HG03378 (cell line): ENCODE measurements around the gene GTPBP4.
"Not testable (repeated sequence)": the region's sequence is repeated elsewhere in the genome, so short reads cannot be mapped to it uniquely, and the experiment has no call there.

Experiments used
- ATAC-seq: cut with Tn5 transposase; IDR thresholded peaks from one replicate; pipeline ENCODE4 v1.9.1; 2021; ENCODE audit warnings: mild to moderate bottlenecking, moderate library complexity; ENCODE audit not compliant: unreplicated experiment

GTPBP4 gene

DNA sequence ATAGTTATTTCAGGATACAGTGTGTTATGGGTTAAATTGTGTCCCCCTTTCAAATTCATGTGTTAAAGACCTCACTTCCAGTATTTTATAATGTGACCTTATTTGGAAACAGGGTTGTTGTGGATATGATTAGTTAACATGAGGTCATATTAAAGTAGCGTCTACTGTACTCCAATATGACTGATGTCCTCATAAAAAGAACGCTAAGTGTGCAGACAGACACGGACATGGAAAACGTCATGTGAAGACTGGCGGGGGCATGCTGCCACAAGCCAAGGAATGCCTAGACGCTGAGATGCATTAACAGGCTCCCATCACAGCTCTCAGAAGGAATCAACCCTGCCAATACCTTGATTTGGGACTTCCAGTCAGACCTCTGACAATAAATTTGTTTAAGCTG lies 66.5 kb downstream of the GTPBP4 start:
- no peak for ATAC-seq

DNA sequence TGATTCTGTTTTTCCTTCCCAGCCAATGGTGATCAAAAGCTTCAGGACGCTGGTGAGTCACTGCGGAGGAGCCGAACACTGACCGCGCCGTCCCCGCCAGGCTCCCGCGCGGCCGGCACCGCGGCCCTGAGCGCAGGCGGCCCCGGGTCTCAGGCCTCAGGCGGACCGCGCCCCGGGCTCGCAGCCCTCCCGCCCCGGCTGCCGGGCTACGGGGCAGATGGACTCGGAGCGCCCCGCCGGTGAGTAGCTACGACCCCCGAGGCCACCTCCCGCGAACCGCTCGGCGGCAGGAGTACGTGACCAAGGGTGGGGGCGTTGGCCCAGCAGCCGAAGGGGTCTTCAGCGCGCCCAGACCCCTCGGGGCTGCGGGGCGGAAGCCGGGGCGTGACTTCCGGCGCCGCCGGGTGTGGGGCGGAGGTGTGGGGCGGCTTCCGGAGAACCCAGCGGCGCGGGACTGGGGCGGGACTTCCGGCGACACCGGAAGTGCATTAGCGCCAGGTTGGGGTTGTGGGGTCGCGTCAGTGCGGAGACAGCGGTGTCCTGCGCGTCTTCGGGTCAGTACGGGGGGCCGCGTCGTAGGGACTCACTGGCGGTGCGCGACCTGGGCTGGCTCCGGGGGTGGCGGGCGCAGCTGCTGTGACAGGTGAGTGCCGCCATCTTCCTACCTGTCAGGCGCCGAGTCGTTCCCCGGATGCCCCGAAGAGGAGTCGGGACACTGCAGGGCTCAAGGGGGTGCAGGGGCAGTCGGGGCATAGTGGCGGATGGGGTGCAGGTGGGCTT lies 68.3 kb downstream of the GTPBP4 start, which contains the start of gene WDR37:
Gene WDR37, plus strand, starts transcription at position 60 of the 780 bp plus-strand sequence. CDS start 15,771 bp downstream, outside the sequence.
- peak; percentile 67 for ATAC-seq

DNA sequence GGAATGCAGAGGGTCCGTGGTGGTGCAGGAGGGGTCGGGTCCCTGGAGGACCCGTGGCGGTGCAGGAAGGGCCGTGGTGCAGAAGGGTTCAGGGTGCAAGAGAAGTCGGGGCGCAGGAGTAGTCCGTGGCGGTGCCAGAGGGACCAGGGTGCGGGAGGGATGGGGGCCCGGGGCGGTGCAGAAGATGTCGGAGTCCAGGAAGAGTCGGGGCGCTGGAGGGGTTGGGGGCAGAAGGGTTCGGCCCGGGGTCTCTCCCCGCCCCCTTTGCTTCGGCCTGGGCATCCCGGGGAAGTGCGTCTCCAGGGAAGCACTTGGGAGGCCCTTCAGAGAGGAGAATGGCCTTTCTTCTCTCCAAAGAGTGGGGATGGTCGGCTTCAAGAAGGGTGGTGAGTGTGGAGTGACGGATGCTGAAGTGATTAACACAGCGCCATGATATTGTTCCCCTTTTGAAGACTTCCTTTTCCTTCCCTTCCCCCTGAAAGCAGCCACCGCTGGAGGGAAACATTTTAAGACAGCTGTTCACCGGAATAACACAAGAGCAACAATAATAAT lies 68.9 kb downstream of the GTPBP4 start:
- ATAC-seq: no peak

GRCh38 chr10:1058017-1058416 lies 69.8 kb downstream of the GTPBP4 start:
- ATAC-seq: no peak

DNA sequence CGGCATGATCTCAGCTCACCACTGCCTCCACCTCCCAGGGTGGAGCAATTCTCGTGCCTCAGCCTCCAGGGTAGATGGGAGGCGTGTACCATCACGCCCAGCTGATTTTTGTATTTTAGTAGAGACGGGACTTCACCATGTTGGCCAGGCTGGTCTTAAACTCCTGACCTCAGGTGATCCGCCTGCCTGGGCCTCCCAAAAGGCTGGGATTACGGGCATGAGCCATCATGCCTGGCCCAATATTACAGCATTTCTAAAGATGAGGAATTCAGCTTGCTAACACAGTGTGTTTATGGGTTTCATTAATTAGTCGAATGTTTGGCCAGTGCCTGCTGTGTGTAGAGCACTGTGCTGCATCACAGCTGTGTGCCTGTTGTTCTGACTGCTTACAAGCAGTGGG lies 71.7 kb downstream of the GTPBP4 start:
- no peak for ATAC-seq

DNA sequence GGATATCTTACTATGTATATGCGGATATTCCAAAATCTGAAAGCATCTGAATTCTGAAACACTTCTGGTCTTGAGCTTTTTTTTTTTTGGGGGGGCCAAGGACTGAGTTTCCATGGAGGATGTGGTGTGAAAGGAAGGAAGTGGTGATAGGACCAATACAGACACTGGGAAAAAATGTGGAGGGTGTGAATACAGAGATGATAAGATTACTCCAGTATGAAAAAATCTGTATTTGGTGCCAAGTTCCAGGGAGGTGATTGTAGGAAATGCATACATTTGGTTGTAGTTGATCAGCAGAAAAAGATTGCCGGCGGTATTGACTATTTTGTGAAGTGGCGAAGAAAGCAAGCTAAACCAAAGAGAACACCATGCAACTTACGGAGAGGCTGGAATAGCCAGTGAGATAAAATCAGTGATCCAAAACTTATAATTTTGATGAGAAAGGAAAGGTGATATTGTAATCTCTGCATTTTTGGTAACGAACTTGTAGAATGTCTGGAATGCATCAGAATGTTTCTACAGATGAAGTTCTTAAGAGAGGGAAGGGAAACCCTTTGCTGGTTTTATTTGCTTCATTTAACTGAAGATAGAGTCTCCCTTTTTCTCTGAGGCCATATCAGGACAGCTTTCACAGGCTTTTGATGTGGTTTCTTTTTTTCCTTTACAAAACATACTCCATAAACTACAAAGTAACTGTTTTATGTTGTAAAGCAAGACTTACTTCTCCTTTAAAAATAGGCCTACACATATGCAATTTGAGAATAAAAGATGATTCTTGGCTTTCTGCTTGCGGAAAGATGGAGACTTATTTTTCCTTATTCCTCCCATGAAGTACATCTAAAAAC lies 73.9 kb downstream of the GTPBP4 start:
- no peak for ATAC-seq

DNA sequence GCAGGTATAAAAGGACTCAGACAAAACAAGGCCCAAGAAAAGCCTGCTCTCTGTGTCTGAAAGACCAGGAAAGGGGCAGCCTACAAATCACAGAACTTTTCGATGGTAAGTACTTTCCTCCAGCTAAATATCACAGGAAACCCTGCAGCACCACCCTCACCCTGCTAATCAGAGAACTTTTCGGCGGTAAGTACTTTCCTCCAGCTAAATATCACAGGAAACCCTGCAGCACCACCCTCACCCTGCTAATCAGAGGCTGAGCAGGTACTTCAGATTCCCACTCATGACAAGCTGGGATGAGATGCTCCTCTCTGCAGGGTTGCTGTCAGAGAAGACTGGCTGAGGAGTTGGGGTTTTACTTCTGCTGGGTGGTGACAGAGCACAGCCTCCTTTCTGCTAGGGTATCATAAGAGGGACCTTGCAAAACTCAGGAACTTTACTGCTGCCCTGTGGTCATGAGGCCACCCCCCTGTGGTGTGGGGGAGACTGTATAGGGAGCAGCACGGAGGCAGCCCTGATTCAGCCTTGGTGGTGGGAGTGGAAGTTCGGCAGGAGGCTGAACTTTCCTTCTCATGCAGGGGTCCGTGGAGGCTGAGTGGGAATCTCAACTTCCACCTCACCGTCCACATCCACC lies 75.1 kb downstream of the GTPBP4 start:
- ATAC-seq: no peak

- ATAC-seq: no peak
Measured at GRCh38 chr10:1064964-1065247, 76.7 kb downstream of the GTPBP4 start.

GRCh38 chr10:1066734-1067133 lies 78.5 kb downstream of the GTPBP4 start:
- ATAC-seq: not testable (repeated sequence)

DNA sequence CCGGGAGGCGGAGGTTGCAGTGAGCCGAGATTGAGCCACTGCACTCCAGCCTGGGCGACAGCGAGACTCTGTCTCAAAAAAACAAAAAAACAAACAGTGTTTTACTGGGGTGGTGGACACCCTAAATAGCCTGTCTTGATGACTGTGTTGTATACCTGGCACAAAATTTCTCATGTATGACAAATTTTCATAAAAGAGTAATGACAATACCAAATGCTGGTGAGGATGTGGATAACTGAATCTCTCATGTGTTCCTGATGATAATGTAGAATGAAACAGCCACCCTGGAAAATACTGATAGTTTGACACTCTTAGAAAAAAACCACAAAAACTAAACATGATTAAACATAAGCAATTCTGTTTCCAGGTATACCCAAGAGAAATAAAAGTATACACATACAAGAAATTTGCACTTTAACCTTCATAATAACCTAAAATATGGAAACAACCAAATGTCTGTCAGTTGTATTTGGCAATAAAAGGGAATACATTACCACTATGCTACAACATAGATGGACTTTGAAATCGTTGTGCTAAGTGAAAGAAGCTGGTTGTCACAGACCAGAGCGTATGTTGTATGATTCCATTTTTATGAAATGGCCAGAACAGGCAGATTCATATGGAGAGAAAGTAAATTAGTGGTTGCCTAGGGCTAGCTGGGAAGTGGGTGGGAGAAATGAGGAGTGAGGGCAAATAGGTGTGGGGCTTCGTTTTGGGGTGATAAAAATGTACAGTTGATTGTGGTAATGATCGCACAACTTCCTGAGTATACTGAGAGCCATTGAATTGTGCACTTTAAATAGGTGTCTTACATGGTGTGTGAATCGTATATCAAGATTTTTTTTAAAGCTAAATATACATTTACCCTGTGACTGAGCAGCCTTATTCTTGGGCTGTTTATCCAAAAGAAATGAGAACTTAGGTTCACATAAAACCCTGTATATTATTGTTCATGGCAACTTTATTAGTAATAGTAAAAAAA lies 80.4 kb downstream of the GTPBP4 start:
- ATAC-seq: no peak
